HG03039 (cell line): Measurements from ENCODE around the gene FAM217A.

Source experiments
- ATAC-seq: cut with Tn5 transposase; IDR thresholded peaks from one replicate; pipeline ENCODE4 v1.9.1; 2021; ENCODE audit warnings: mild to moderate bottlenecking, moderate library complexity; ENCODE audit not compliant: unreplicated experiment

FAM217A gene

DNA sequence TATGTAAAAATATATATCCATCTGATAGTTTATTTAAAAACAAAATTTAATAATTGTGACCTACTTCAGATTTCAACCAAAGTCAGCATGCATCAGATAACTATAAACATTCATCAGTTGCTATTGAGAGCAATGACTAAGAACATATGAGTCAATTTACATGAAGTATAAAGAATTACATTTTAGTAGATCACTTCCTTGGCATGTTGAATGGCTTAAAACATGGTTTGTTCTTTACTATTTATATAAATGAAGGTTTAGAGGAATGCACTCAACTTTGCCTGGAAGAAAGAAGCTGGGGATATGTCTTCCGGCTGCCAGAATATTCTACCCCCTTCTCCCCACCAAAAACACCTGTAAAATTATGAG, 6.4 kb upstream of the FAM217A start:
- no peak for ATAC-seq

GRCh38 chr6:4084444-4085331, 5.8 kb upstream of the FAM217A start:
- no peak for ATAC-seq

- no peak for ATAC-seq
Observed at GRCh38 chr6:4074478-4075235, 4.3 kb downstream of the FAM217A start.

GRCh38 chr6:4071330-4071729, 7.6 kb downstream of the FAM217A start:
- ATAC-seq, result no peak

GRCh38 chr6:4069199-4069598, 9.7 kb downstream of the FAM217A start:
- no peak for ATAC-seq

- no peak for ATAC-seq
Observed at GRCh38 chr6:4067673-4068072, 11.3 kb downstream of the FAM217A start.

DNA sequence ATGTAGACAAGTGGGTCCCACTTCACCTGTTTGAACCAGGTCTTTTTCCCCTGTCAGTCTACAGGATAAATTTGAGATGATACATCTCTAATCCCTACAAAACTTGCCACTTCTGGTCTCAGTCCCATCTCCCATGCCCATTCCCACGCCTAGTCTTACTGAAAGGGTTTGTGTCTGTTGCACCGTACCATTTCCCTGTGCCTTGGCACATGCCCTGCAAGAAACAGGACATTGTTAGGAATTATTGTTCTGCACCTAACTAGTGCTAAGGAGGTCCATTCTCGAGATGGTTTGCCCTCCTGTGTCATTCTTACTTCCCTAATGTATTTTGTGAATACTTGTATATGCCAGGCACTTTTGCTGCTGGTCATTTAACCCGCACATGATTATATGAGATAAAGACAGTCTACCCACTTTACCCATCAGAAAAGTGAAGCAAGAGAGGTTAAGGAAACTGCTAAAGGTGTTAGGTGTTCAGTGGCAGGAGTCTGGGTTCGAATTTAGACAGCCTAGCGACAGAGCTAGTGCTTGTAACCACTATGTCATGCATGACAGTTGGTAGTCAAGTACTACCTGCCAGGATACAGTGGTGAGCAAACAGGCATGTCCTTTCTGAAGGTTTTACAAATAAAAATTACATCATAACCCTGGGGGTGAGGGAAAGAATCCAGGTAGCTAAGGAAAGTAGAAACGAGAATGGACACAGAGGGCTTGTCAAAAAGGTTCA, 12.7 kb downstream of the FAM217A start:
- no peak for ATAC-seq

- ATAC-seq, result no peak
Observed at GRCh38 chr6:4059115-4059777, 19.7 kb downstream of the FAM217A start.

DNA sequence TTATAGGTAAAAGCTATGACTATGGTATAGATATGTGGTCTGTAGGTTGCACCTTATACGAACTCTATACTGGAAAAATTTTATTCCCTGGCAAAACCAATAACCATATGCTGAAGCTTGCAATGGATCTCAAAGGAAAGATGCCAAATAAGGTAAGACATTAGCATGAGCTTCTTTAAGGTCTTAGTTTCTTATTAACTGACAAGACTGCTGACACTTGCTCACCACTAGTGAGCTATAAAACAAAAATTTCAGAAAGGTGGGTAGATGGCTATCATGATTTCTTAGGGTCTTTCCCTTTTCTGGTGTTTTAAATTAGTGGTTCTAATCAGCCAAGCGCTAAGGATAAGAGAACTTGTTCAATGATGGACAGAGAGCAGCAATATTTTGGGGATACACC, 21.9 kb downstream of the FAM217A start:
- no peak for ATAC-seq

- ATAC-seq, result no peak
Observed at GRCh38 chr6:4055420-4056041, 23.4 kb downstream of the FAM217A start.

- no peak for ATAC-seq
Observed at GRCh38 chr6:4049246-4049645, 29.7 kb downstream of the FAM217A start.

- ATAC-seq, result no peak
Observed at GRCh38 chr6:4041480-4041879, 37.5 kb downstream of the FAM217A start.

GRCh38 chr6:4039348-4039747, 39.6 kb downstream of the FAM217A start:
- no peak for ATAC-seq

GRCh38 chr6:4036581-4036980, 42.4 kb downstream of the FAM217A start:
- ATAC-seq, result no peak

GRCh38 chr6:4032475-4032874, 46.5 kb downstream of the FAM217A start:
- no peak for ATAC-seq

- no peak for ATAC-seq
Observed at GRCh38 chr6:4031442-4031841, 47.5 kb downstream of the FAM217A start.

DNA sequence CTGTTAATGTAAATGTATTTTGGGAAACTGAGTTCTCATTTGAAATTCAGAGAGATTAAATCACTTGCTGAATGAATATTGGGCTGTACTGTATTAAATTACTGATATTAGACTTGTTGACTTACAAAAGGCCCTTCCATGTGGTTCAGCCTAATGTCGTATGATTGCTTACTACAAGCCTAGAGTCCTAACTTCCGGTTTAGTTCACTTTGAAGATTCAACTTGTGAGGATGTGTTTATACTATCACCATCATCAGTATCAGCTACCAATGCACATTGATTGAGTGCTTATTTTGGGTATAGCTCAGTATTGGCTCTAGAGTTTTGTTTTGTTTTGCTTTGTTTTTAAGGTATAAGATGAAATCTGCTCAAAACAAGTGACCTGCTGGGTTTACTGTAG, 48.3 kb downstream of the FAM217A start:
- no peak for ATAC-seq

GRCh38 chr6:4029687-4030086, 49.2 kb downstream of the FAM217A start:
- ATAC-seq, result no peak

GRCh38 chr6:4028051-4028450, 50.9 kb downstream of the FAM217A start:
- ATAC-seq, result no peak

- ATAC-seq, result no peak
Observed at GRCh38 chr6:4025681-4026080, 53.3 kb downstream of the FAM217A start.

DNA sequence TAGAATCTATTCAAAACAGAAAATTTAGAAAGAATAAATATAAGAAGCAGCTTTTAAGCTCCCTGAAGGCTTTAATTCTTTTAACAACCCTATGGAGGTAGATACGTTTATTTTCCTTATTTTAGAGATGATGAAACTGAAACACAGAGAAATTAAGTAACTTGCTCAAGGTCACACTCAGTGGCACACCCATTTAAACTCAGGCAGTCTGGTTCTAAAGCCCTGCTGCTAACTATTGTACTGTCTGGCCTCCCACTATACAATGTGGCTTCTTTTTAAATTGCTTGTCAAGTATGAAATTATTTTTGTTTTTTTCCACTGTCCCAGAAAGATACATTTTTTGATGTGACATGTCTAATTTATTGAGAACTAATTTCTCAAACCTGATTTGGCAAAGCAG, 55.7 kb downstream of the FAM217A start:
- ATAC-seq, result no peak
